HEK293 (cell line): ENCODE measurements around the gene FRMD4A.

Experiments used
- YY1 ChIP-seq: fragments of 450-650 bp; formaldehyde crosslinking; IDR thresholded peaks from 2 replicates; pipeline ENCODE4 v1.5.1; 2018; ENCODE audit warnings: missing biosample characterization, missing genetic modification characterization
- TF ChIP-seq, protein P1 (sequence below): fragments of 450-650 bp; formaldehyde crosslinking; IDR thresholded peaks from 2 replicates; pipeline ENCODE4 v1.5.1; 2016; ENCODE audit warnings: missing biosample characterization, missing genetic modification characterization
- TF ChIP-seq, protein P2 (sequence below): fragments of 450-650 bp; formaldehyde crosslinking; IDR thresholded peaks from 2 replicates; pipeline ENCODE4 v1.5.1; 2017; ENCODE audit warnings: missing biosample characterization, mild to moderate bottlenecking, missing genetic modification characterization, moderate library complexity
- TF ChIP-seq, protein P3 (sequence below): fragments of 450-650 bp; formaldehyde crosslinking; IDR thresholded peaks from 2 replicates; pipeline ENCODE4 v1.5.1; 2016; ENCODE audit warnings: missing biosample characterization, missing genetic modification characterization

DNA sequence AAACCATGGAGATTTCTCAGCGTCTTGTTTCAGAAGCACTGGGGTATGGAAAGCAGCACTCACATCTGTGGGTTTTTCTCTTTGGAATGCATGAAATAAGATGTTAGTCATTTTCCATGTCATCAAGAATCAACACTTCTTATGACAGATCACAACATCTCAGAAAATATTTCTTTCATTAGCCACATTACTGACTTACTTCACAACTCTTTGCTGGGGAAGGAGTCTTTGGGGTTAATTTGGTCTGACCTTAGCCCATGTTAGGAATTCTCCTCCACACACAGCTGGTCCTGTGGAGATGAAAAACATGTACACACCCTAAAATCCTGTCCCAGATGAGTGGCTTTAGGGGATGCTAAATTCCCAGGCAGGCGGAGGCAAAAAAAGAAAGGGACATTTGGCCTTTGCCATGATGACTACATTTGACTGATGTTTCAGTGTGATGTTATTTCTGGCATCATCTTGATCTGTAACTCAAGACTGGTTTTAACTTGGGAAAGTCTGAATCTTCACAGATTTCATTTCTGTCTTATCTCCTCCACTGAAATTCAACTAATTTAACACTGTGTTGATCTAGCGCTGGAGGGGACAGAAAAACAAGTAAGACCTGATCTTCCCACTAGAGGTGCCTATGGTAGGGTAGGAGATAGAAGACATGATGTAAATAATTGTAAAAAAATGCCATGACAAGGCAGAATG lies 380.7 kb downstream of the FRMD4A start:
- TF ChIP-seq, protein P1, sequence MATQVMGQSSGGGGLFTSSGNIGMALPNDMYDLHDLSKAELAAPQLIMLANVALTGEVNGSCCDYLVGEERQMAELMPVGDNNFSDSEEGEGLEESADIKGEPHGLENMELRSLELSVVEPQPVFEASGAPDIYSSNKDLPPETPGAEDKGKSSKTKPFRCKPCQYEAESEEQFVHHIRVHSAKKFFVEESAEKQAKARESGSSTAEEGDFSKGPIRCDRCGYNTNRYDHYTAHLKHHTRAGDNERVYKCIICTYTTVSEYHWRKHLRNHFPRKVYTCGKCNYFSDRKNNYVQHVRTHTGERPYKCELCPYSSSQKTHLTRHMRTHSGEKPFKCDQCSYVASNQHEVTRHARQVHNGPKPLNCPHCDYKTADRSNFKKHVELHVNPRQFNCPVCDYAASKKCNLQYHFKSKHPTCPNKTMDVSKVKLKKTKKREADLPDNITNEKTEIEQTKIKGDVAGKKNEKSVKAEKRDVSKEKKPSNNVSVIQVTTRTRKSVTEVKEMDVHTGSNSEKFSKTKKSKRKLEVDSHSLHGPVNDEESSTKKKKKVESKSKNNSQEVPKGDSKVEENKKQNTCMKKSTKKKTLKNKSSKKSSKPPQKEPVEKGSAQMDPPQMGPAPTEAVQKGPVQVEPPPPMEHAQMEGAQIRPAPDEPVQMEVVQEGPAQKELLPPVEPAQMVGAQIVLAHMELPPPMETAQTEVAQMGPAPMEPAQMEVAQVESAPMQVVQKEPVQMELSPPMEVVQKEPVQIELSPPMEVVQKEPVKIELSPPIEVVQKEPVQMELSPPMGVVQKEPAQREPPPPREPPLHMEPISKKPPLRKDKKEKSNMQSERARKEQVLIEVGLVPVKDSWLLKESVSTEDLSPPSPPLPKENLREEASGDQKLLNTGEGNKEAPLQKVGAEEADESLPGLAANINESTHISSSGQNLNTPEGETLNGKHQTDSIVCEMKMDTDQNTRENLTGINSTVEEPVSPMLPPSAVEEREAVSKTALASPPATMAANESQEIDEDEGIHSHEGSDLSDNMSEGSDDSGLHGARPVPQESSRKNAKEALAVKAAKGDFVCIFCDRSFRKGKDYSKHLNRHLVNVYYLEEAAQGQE, result no peak
- TF ChIP-seq, protein P2, sequence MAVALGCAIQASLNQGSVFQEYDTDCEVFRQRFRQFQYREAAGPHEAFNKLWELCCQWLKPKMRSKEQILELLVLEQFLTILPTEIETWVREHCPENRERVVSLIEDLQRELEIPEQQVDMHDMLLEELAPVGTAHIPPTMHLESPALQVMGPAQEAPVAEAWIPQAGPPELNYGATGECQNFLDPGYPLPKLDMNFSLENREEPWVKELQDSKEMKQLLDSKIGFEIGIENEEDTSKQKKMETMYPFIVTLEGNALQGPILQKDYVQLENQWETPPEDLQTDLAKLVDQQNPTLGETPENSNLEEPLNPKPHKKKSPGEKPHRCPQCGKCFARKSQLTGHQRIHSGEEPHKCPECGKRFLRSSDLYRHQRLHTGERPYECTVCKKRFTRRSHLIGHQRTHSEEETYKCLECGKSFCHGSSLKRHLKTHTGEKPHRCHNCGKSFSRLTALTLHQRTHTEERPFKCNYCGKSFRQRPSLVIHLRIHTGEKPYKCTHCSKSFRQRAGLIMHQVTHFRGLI (tag by site-specific recombination), result no peak
- TF ChIP-seq, protein P3, sequence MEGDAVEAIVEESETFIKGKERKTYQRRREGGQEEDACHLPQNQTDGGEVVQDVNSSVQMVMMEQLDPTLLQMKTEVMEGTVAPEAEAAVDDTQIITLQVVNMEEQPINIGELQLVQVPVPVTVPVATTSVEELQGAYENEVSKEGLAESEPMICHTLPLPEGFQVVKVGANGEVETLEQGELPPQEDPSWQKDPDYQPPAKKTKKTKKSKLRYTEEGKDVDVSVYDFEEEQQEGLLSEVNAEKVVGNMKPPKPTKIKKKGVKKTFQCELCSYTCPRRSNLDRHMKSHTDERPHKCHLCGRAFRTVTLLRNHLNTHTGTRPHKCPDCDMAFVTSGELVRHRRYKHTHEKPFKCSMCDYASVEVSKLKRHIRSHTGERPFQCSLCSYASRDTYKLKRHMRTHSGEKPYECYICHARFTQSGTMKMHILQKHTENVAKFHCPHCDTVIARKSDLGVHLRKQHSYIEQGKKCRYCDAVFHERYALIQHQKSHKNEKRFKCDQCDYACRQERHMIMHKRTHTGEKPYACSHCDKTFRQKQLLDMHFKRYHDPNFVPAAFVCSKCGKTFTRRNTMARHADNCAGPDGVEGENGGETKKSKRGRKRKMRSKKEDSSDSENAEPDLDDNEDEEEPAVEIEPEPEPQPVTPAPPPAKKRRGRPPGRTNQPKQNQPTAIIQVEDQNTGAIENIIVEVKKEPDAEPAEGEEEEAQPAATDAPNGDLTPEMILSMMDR (tag by site-specific recombination), result no peak
- no peak for TF ChIP-seq YY1 (tag by site-specific recombination)
